Fibroblast of villous mesenchyme (primary cell): ENCODE data around the gene TGFBR3. TPM values are rescaled to one million over a fixed set of nuclear protein-coding genes. Genes with fewer than 3 reads are reported as not detected.

Experiments used
- DNase-seq: peaks from one replicate; pipeline ENCODE4 v3.0.0-alpha.2; 2010; ENCODE audit warnings: low read depth
- H3K4me3 ChIP-seq: 2 replicates; pipeline ENCODE4 v1.5.1; 2011; ENCODE audit warnings: low read depth, mild to moderate bottlenecking, low read length
- CTCF ChIP-seq: IDR thresholded peaks from 2 replicates; pipeline ENCODE4 v1.5.1; 2012; ENCODE audit warnings: low read depth, mild to moderate bottlenecking, low read length; ENCODE audit not compliant: insufficient read depth
- total RNA-seq: library from RNA; depleted of rRNA; stranded (reverse); fragments of >200 nt; gene quantifications from 2 replicates; pipeline ENCODE4 v1.2.3, GENCODE V29; 2012

Gene TGFBR3
- total RNA-seq, 1 donor, result 17.7 TPM

- no peak overlapping the region for H3K4me3 ChIP-seq
- no peak for DNase-seq
- TF ChIP-seq CTCF, result no peak
Observed at GRCh38 chr1:91718877-91719276, 167.1 kb downstream of the TGFBR3 start.

GRCh38 chr1:91718368-91718767 lies 167.6 kb downstream of the TGFBR3 start:
- DNase-seq, result no peak
- no peak overlapping the region for H3K4me3 ChIP-seq
- TF ChIP-seq CTCF, result no peak

- no peak for DNase-seq
- no peak overlapping the region for H3K4me3 ChIP-seq
- no peak for TF ChIP-seq CTCF
Observed at GRCh38 chr1:91717839-91718238, 168.1 kb downstream of the TGFBR3 start.

- no peak for TF ChIP-seq CTCF
- no peak for DNase-seq
Observed at GRCh38 chr1:91716339-91716738, 169.6 kb downstream of the TGFBR3 start.

GRCh38 chr1:91715416-91716000 lies 170.4 kb downstream of the TGFBR3 start:
- DNase-seq, result no peak
- no peak for TF ChIP-seq CTCF
- H3K4me3 ChIP-seq, result no peak overlapping the region

More at GRCh38 chr1:91716339-91716738, 169.6 kb downstream of the TGFBR3 start:
- H3K4me3 ChIP-seq, result no peak overlapping the region

- no peak for DNase-seq
- TF ChIP-seq CTCF, result no peak
- no peak overlapping the region for H3K4me3 ChIP-seq
Observed at GRCh38 chr1:91714867-91715381, 171.0 kb downstream of the TGFBR3 start.
